Measurements from ENCODE around the gene MRPL40.

Gene MRPL40

DNA sequence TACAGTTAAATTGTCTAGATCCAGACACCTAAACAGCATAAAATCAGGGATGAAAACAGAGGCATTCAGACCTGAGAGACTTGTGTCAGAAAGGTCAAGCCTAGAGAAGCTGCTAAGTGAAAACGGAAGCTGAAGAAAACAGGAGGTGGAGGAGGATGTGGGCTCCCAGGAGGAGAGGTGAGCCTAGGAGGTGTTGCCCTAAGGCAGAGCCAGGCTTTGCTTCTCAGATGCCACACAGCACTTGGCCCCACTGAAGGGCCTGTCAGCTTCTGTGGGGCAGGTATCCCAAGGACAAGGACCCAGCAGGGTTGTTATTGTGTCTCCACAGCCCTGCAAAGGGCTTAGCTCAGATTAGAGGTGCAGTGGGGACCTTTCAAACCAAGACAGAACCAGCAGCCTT lies 32.2 kb downstream of the MRPL40 start:
- Histone ChIP-seq H3K27ac (ENCODE audit: low read depth, low read length) (no peak overlapping the region), H3K36me3 (ENCODE audit: control insufficient read depth, insufficient read depth, low read length) (peaks cover 88% of the 10 kb centered on the region), H3K4me3 (ENCODE audit: low read depth, low read length) (no peak overlapping the region), H3K9me3 (ENCODE audit: control insufficient read depth, insufficient read depth, low read depth, low read length) (no peaks in the 10 kb centered on the region), H3K9ac (ENCODE audit: low read length) (no peak overlapping the region), H3K4me1 (ENCODE audit: control insufficient read depth, insufficient read depth, low read length) (no peaks in the 10 kb centered on the region), H3K27me3 (ENCODE audit: control insufficient read depth, insufficient read depth, low read length) (no peaks in the 10 kb centered on the region)

DNA sequence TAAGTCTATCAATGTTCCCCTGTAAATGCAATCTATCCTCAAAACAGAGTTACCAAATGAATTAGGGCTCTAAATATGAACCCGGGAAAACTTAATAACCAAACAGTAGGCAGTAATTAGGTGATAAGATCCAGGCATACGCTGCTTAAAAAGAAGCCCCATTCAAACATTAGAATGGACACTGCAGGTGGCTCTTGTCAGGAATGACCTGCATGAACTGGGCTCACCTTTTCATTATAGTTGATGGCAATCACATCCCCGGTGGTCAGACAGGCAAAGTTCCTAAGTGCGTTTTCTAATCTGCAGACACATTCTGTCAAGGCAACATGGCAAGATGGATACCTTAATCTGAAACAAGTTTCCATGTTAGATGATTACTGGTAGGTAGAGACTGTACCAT lies 32.6 kb downstream of the MRPL40 start:
- Histone ChIP-seq H3K36me3 (ENCODE audit: control insufficient read depth, insufficient read depth, low read length) (peaks cover 92% of the 10 kb centered on the region), H3K9ac (ENCODE audit: low read length) (no peak overlapping the region), H3K4me3 (ENCODE audit: low read depth, low read length) (no peak overlapping the region), H3K4me1 (ENCODE audit: control insufficient read depth, insufficient read depth, low read length) (no peaks in the 10 kb centered on the region), H3K27me3 (ENCODE audit: control insufficient read depth, insufficient read depth, low read length) (no peaks in the 10 kb centered on the region), H3K27ac (ENCODE audit: low read depth, low read length) (no peak overlapping the region), H3K9me3 (ENCODE audit: control insufficient read depth, insufficient read depth, low read depth, low read length) (no peaks in the 10 kb centered on the region)

DNA sequence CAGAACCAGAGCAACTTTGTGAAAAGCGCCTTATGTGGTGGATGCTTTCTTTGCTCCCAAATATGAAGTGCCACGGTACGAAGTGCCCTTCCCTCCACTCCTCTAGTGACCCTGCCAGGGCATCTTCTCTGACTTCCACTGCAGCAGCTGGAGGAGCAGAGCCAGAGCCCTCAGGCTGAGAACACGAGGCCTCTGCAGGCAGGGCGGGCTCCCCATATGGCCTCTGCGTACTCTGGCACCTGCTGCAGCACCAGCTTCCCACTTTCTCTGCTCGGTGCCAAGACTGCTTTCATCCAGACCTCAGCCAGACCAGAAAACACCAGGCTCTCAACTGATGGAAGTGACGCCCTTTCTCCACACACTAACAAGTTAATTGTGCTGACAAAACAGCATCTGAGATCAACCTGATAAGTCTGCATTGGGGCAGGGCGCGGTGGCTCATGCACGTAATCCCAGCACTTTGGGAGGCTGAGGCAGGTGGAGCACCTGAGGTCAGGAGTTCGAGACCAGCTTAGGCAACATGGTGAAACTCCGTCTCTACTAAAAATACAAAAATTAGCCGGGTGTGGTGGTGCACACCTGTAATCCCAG lies 33.9 kb downstream of the MRPL40 start:
- no peak overlapping the region for H3K9ac ChIP-seq (ENCODE audit: low read length)
- H3K36me3 ChIP-seq (ENCODE audit: control insufficient read depth, insufficient read depth, low read length), result peaks cover 92% of the 10 kb centered on the region
- H3K27ac ChIP-seq (ENCODE audit: low read depth, low read length), result no peak overlapping the region
- no peaks in the 10 kb centered on the region for H3K4me1 ChIP-seq (ENCODE audit: control insufficient read depth, insufficient read depth, low read length)
- H3K9me3 ChIP-seq (ENCODE audit: control insufficient read depth, insufficient read depth, low read depth, low read length), result no peaks in the 10 kb centered on the region
- no peak overlapping the region for H3K4me3 ChIP-seq (ENCODE audit: low read depth, low read length)
- H3K27me3 ChIP-seq (ENCODE audit: control insufficient read depth, insufficient read depth, low read length), result no peaks in the 10 kb centered on the region

GRCh38 chr22:19466848-19467752 lies 34.8 kb downstream of the MRPL40 start:
- H3K36me3 ChIP-seq (ENCODE audit: control insufficient read depth, insufficient read depth, low read length), result peaks cover 97% of the 10 kb centered on the region
- no peaks in the 10 kb centered on the region for H3K9me3 ChIP-seq (ENCODE audit: control insufficient read depth, insufficient read depth, low read depth, low read length)
- no peak overlapping the region for H3K27ac ChIP-seq (ENCODE audit: low read depth, low read length)
- no peaks in the 10 kb centered on the region for H3K27me3 ChIP-seq (ENCODE audit: control insufficient read depth, insufficient read depth, low read length)
- no peak overlapping the region for H3K9ac ChIP-seq (ENCODE audit: low read length)
- H3K4me3 ChIP-seq (ENCODE audit: low read depth, low read length), result no peak overlapping the region
- no peaks in the 10 kb centered on the region for H3K4me1 ChIP-seq (ENCODE audit: control insufficient read depth, insufficient read depth, low read length)

DNA sequence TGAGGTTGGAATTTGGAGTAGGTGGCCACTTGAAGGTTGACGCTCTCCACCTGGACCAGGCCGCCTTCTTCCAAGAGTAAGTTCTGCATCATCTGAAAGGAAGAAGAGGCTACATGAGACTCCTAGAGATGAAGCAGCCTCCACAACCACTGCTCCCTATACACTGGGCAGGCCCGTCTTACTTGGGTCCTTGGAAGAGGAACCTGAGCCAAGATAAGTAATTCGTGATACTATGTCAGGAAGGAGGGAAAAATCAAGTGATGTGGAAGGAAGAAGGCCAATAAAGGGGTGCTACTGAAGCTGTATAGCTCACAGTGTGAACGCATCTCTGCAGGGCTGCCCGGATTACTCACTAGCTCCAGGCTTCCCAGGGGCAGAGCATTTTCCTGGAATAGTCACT lies 35.6 kb downstream of the MRPL40 start:
- Histone ChIP-seq H3K27ac (ENCODE audit: low read depth, low read length) (no peak overlapping the region), H3K4me1 (ENCODE audit: control insufficient read depth, insufficient read depth, low read length) (no peaks in the 10 kb centered on the region), H3K27me3 (ENCODE audit: control insufficient read depth, insufficient read depth, low read length) (no peaks in the 10 kb centered on the region), H3K4me3 (ENCODE audit: low read depth, low read length) (no peak overlapping the region), H3K9ac (ENCODE audit: low read length) (no peak overlapping the region), H3K36me3 (ENCODE audit: control insufficient read depth, insufficient read depth, low read length) (peaks cover 98% of the 10 kb centered on the region), H3K9me3 (ENCODE audit: control insufficient read depth, insufficient read depth, low read depth, low read length) (no peaks in the 10 kb centered on the region)

DNA sequence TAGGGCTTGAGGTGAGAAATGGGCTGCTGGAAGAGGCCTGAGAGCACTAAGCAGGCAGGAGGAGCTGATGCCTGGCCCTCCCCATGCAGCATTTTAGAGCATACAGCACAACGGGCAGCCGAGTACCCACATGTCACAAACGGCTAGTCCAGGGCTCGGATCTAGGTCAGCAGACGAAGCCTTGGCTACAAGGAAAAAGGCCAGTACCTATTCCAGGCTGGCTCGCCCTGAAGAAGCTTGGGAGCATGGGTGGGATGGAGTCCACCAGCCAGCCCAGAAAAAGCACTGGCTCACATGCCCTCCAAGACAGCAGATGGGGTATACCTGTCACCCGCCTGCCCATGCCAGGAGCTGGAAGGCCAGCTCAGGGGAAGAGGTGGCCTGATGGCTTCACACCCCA lies 37.1 kb downstream of the MRPL40 start:
- no peak overlapping the region for H3K9ac ChIP-seq (ENCODE audit: low read length)
- H3K27ac ChIP-seq (ENCODE audit: low read depth, low read length), result no peak overlapping the region
- no peaks in the 10 kb centered on the region for H3K27me3 ChIP-seq (ENCODE audit: control insufficient read depth, insufficient read depth, low read length)
- no peaks in the 10 kb centered on the region for H3K9me3 ChIP-seq (ENCODE audit: control insufficient read depth, insufficient read depth, low read depth, low read length)
- H3K4me1 ChIP-seq (ENCODE audit: control insufficient read depth, insufficient read depth, low read length), result no peaks in the 10 kb centered on the region
- H3K4me3 ChIP-seq (ENCODE audit: low read depth, low read length), result no peak overlapping the region
- H3K36me3 ChIP-seq (ENCODE audit: control insufficient read depth, insufficient read depth, low read length), result peaks cover 96% of the 10 kb centered on the region

- Histone ChIP-seq H3K4me1 (ENCODE audit: control insufficient read depth, insufficient read depth, low read length) (no peaks in the 10 kb centered on the region), H3K9ac (ENCODE audit: low read length) (no peak overlapping the region), H3K4me3 (ENCODE audit: low read depth, low read length) (no peak overlapping the region), H3K9me3 (ENCODE audit: control insufficient read depth, insufficient read depth, low read depth, low read length) (no peaks in the 10 kb centered on the region), H3K27me3 (ENCODE audit: control insufficient read depth, insufficient read depth, low read length) (no peaks in the 10 kb centered on the region), H3K27ac (ENCODE audit: low read depth, low read length) (no peak overlapping the region), H3K36me3 (ENCODE audit: control insufficient read depth, insufficient read depth, low read length) (peaks cover 94% of the 10 kb centered on the region)
Measured at GRCh38 chr22:19470010-19470409, 37.7 kb downstream of the MRPL40 start.

DNA sequence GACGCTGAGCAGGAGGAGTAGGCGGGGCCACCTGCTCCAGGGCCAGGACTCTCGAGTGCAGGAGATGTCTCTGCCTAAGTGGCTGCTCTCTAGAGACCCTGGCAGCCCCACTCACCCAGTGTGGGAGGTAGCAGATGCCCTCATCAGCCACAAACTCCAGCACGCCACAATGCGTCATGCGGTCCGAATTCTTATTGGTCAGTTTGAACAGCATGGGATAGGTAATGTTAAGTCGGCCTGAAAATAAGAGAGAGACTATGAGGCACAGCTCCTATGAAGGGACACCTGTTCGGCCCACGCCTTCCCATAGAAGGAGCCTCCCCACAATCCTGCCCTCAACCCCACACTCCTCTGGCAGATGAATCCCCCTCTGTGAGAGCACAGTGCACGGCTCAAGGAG lies 39.2 kb downstream of the MRPL40 start:
- Histone ChIP-seq H3K4me3 (ENCODE audit: low read depth, low read length) (no peak overlapping the region), H3K27me3 (ENCODE audit: control insufficient read depth, insufficient read depth, low read length) (no peaks in the 10 kb centered on the region), H3K36me3 (ENCODE audit: control insufficient read depth, insufficient read depth, low read length) (peaks cover 89% of the 10 kb centered on the region), H3K4me1 (ENCODE audit: control insufficient read depth, insufficient read depth, low read length) (no peaks in the 10 kb centered on the region), H3K9me3 (ENCODE audit: control insufficient read depth, insufficient read depth, low read depth, low read length) (no peaks in the 10 kb centered on the region), H3K27ac (ENCODE audit: low read depth, low read length) (no peak overlapping the region), H3K9ac (ENCODE audit: low read length) (no peak overlapping the region)

DNA sequence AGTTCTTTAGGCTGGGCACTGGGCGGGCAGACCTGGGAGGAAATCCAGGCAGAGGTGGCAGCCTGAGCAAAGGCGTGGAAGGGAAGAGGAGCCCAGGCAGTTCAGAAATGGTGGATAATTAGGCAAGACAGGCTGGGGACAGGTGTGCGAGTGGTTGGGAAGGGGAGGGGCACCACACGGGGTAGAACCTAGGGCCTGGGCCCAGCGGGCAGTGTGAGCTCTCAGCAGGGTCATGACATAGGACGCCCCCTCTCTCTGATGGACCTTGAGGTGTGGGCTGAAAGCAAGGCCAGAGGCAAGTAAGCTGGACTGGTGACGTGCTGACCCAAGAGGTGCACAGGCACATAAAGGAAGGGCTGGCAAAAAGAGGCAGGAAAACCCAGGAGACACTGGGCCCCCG lies 39.9 kb downstream of the MRPL40 start:
- no peaks in the 10 kb centered on the region for H3K9me3 ChIP-seq (ENCODE audit: control insufficient read depth, insufficient read depth, low read depth, low read length)
- no peak overlapping the region for H3K4me3 ChIP-seq (ENCODE audit: low read depth, low read length)
- peaks cover 82% of the 10 kb centered on the region for H3K36me3 ChIP-seq (ENCODE audit: control insufficient read depth, insufficient read depth, low read length)
- H3K27me3 ChIP-seq (ENCODE audit: control insufficient read depth, insufficient read depth, low read length), result no peaks in the 10 kb centered on the region
- H3K27ac ChIP-seq (ENCODE audit: low read depth, low read length), result no peak overlapping the region
- no peaks in the 10 kb centered on the region for H3K4me1 ChIP-seq (ENCODE audit: control insufficient read depth, insufficient read depth, low read length)
- no peak overlapping the region for H3K9ac ChIP-seq (ENCODE audit: low read length)

GRCh38 chr22:19473578-19473977 lies 41.2 kb downstream of the MRPL40 start:
- Histone ChIP-seq H3K36me3 (ENCODE audit: control insufficient read depth, insufficient read depth, low read length) (peaks cover 69% of the 10 kb centered on the region), H3K9ac (ENCODE audit: low read length) (no peak overlapping the region), H3K4me3 (ENCODE audit: low read depth, low read length) (no peak overlapping the region), H3K27ac (ENCODE audit: low read depth, low read length) (no peak overlapping the region), H3K27me3 (ENCODE audit: control insufficient read depth, insufficient read depth, low read length) (no peaks in the 10 kb centered on the region), H3K9me3 (ENCODE audit: control insufficient read depth, insufficient read depth, low read depth, low read length) (no peaks in the 10 kb centered on the region), H3K4me1 (ENCODE audit: control insufficient read depth, insufficient read depth, low read length) (peaks cover 7% of the 10 kb centered on the region)

DNA sequence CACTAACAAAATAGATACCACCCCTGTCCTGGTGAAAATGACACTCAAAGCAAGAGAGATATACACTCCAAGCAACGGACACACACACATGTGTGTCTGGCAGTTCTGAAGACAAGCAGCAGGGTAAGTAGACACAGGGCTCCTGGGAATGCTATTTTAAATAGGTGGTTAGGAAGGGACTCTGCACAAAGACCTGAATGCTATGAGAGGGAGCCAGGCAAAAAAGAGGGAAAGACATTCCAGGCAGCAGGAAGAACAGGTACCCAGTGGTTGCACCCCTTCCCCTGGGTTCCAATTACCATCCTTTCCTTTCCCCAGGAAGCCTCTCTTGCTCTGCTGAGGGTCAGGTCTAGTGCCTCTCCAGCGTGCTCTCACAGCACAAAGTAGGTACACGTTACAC lies 43.7 kb downstream of the MRPL40 start:
- no peak overlapping the region for H3K9ac ChIP-seq (ENCODE audit: low read length)
- H3K4me3 ChIP-seq (ENCODE audit: low read depth, low read length), result no peak overlapping the region
- no peaks in the 10 kb centered on the region for H3K27me3 ChIP-seq (ENCODE audit: control insufficient read depth, insufficient read depth, low read length)
- H3K36me3 ChIP-seq (ENCODE audit: control insufficient read depth, insufficient read depth, low read length), result peaks cover 44% of the 10 kb centered on the region
- H3K27ac ChIP-seq (ENCODE audit: low read depth, low read length), result no peak overlapping the region
- no peaks in the 10 kb centered on the region for H3K9me3 ChIP-seq (ENCODE audit: control insufficient read depth, insufficient read depth, low read depth, low read length)
- peaks cover 7% of the 10 kb centered on the region for H3K4me1 ChIP-seq (ENCODE audit: control insufficient read depth, insufficient read depth, low read length)
